K562 (cell line): ENCODE data around the gene DHRS3. TPM values are rescaled to one million over a fixed set of nuclear protein-coding genes. Genes with fewer than 3 reads are reported as not detected.
A peak's percentile ranks its signal among the peaks of the same experiment; 100 is the strongest.

Source experiments
- CREBBP ChIP-seq: IDR thresholded peaks from one replicate; pipeline ENCODE4 v1.6.1; 2012; ENCODE audit warnings: low read depth, mild to moderate bottlenecking, control low read depth, inconsistent platforms, low read length
- CTCF ChIP-seq, 3 experiments: IDR thresholded peaks in 2 of 3; conservative IDR thresholded peaks in 1 of 3; 2 replicates each; pipeline ENCODE4 v1.5.1; 2011 to 2012; ENCODE audit warnings: low read length in 3 of 3, mild to moderate bottlenecking in 3 of 3, control low read depth in 2 of 3, improper control_type of control experiment in 1 of 3, inconsistent platforms in 1 of 3, low read depth in 1 of 3, mixed read lengths in 1 of 3, moderate library complexity in 1 of 3; ENCODE audit not compliant: insufficient read depth in 2 of 3
- FOS ChIP-seq: IDR thresholded peaks from 3 replicates; pipeline ENCODE4 v1.6.1; 2011; ENCODE audit not compliant: insufficient read length; ENCODE audit errors: extremely low read depth
- HOMEZ ChIP-seq: fragments of 250-450 bp; sonication (Bioruptor Pico); IDR thresholded peaks from 2 replicates; pipeline ENCODE4 v1.4.0; 2020; ENCODE audit warnings: mild to moderate bottlenecking, moderate library complexity
- ILF3 ChIP-seq: fragments of 450-650 bp; IDR thresholded peaks from 2 replicates; pipeline ENCODE4 v1.6.1; 2018; ENCODE audit warnings: antibody characterized with exemption, mild to moderate bottlenecking, moderate library complexity, borderline replicate concordance
- MYC ChIP-seq, 2 experiments: fragments of 250-450 bp in 1 of 2; sonication (Bioruptor Pico) in 1 of 2; IDR thresholded peaks; 2 replicates each; pipeline versions ENCODE4 v1.5.1 to v1.6.1; 2012 to 2021; ENCODE audit warnings: low read depth in 2 of 2, borderline replicate concordance in 1 of 2, improper control_type of control experiment in 1 of 2, low read length in 1 of 2, mild to moderate bottlenecking in 1 of 2, moderate library complexity in 1 of 2
- NBN ChIP-seq: fragments of 450-650 bp; IDR thresholded peaks from 2 replicates; pipeline ENCODE4 v1.6.1; 2016; ENCODE audit warnings: low read depth, mild to moderate bottlenecking
- PCBP2 ChIP-seq: fragments of 200-400 bp; formaldehyde crosslinking; IDR thresholded peaks from 2 replicates; pipeline ENCODE4 v1.6.1; 2018; ENCODE audit warnings: low read length, low read depth, mild to moderate bottlenecking, moderate library complexity; ENCODE audit not compliant: poor library complexity, severe bottlenecking
- RBM22 ChIP-seq: fragments of 200-400 bp; formaldehyde crosslinking; IDR thresholded peaks from 2 replicates; pipeline ENCODE4 v1.6.1; 2018; ENCODE audit warnings: low read length, low read depth; ENCODE audit not compliant: poor library complexity, severe bottlenecking
- SOX6 ChIP-seq: fragments of 450-650 bp; IDR thresholded peaks from 2 replicates; pipeline ENCODE4 v1.6.1; 2014; ENCODE audit warnings: mild to moderate bottlenecking
- THAP12 ChIP-seq: fragments of 250-450 bp; sonication (Bioruptor Pico); IDR thresholded peaks from 2 replicates; pipeline ENCODE4 v1.9.0; 2021; ENCODE audit warnings: mild to moderate bottlenecking, inconsistent platforms
- YY1 ChIP-seq, 3 experiments: IDR thresholded peaks; 2 replicates each; pipeline ENCODE4 v1.6.1; 2011; ENCODE audit warnings: low read length in 2 of 3, mild to moderate bottlenecking in 2 of 3, moderate library complexity in 2 of 3, borderline replicate concordance in 1 of 3, control low read depth in 1 of 3, low read depth in 1 of 3; ENCODE audit not compliant: insufficient read depth in 3 of 3, insufficient replicate concordance in 2 of 3, control insufficient read depth in 1 of 3, insufficient read length in 1 of 3; ENCODE audit errors: extremely low read depth in 1 of 3
- ZBTB33 ChIP-seq: sonication (generic); formaldehyde crosslinking; IDR thresholded peaks from 2 replicates; pipeline ENCODE4 v1.8.1; 2023; ENCODE audit warnings: mild to moderate bottlenecking, missing genetic modification reagents
- ZNF76 ChIP-seq: fragments of 250-450 bp; sonication (Bioruptor Pico); IDR thresholded peaks from 2 replicates; pipeline ENCODE4 v1.4.0; 2020; ENCODE audit warnings: mild to moderate bottlenecking, moderate library complexity, borderline replicate concordance
- ZNF79 ChIP-seq: fragments of 250-450 bp; sonication (Bioruptor Pico); IDR thresholded peaks from 2 replicates; pipeline ENCODE4 v1.4.0; 2020; ENCODE audit warnings: low read depth, mild to moderate bottlenecking, moderate library complexity
- polyA plus RNA-seq, 8 experiments: library from polyadenylated mRNA; depleted of rRNA in 4 of 8; stranded (reverse) in 5 of 8; unstranded in 3 of 8; fragments of >200 nt; fragmentation: Nextera tagmentation in 2 of 8; fragmentation: Illumina TruSeq in 1 of 8; extraction: Ambion mirVana in 2 of 8; extraction: Trizol in 1 of 8; gene quantifications; 2 replicates each; pipeline versions ENCODE4 v1.2.1 to v1.2.3, GENCODE V29; 2011 to 2014; ENCODE audit warnings: inconsistent platforms in 1 of 8, missing spikeins in 1 of 8
- total RNA-seq, 7 experiments: library from RNA; depleted of rRNA in 6 of 7; stranded (reverse); fragments of >200 nt in 6 of 7; fragmentation: Illumina TruSeq in 2 of 7; extraction: Trizol in 2 of 7; gene quantifications; 2 replicates each; pipeline versions ENCODE4 v1.2.1 to v1.2.3, GENCODE V29; 2011 to 2021; ENCODE audit warnings: low replicate concordance in 1 of 7

DHRS3 gene
- total and polyA plus RNA-seq, 9 of the 15 experiments (the other 6 are each of a cell fraction or from before 2014, with no cell fraction given) = 21.0 to 116 (median 58.7) TPM

GRCh38 chr1:12618965-12619791 lies 1.2 kb upstream of the DHRS3 start (continued):
- TF ChIP-seq FOS (no peak), ZNF76 (CRISPR knock-in tag) (no peak), ZNF79 (CRISPR knock-in tag) (no peak), CREBBP (no peak), MYC (IDR thresholded peaks at IDR 0.05; ENCODE audit: low read depth, low read length) (no peak), MYC (CRISPR knock-in tag; IDR thresholded peaks at IDR 0.05; ENCODE audit: borderline replicate concordance, low read depth) (no peak), THAP12 (no peak), SOX6 (peak; percentile 59), RBM22 (no peak), ILF3 (no peak), ZBTB33 (no peak), CTCF (IDR thresholded peaks at IDR 0.05 in 2 of 3, conservative IDR thresholded peaks at IDR 0.05 in 1 of 3; ENCODE audit: insufficient read depth in 2 of 3, low read depth in 1 of 3, low read length in 3 of 3) (no peak), YY1 (IDR thresholded peaks at IDR 0.05; ENCODE audit: borderline replicate concordance in 1 of 3, control insufficient read depth in 1 of 3, extremely low read depth in 1 of 3, insufficient read depth in 3 of 3, insufficient read length in 1 of 3, insufficient replicate concordance in 2 of 3, low read depth in 1 of 3, low read length in 2 of 3) (no peak), PCBP2 (no peak), HOMEZ (no peak), NBN (no peak)
